Cardiac ventricle fibroblast (primary cell): ENCODE data around the gene FHL2. TPM values are rescaled to one million over a fixed set of nuclear protein-coding genes. Genes with fewer than 3 reads are reported as not detected.

Source experiments
- total RNA-seq: library from RNA; depleted of rRNA; stranded (reverse); fragments of >200 nt; gene quantifications from 2 replicates; pipeline ENCODE4 v1.2.3, GENCODE V29; 2015

Gene FHL2
- 48.7 and 65.5 TPM in 2 replicates for total RNA-seq

GRCh38 chr2:105398336-105399206 lies at the start of gene FHL2:
Gene FHL2, minus strand, starts transcription at chr2:105399051. Its CDS starts 12,535 bp downstream, at chr2:105386516.

GRCh38 chr2:105337122-105338019 lies 61.5 kb downstream of the FHL2 start, which contains the start of gene C2orf49:
Gene C2orf49, plus strand, starts transcription at chr2:105337540. Its CDS starts 48 bp downstream, at chr2:105337588.

GRCh38 chr2:105329561-105330495 lies 69.0 kb downstream of the FHL2 start, which contains the start of gene TGFBRAP1:
Gene TGFBRAP1, minus strand, starts transcription at chr2:105329735. Its CDS starts 21,434 bp downstream, at chr2:105308301.

Other genes with a start within 250 kb of the FHL2 start
- gene GPR45, start 157.3 kb downstream of the FHL2 start, total RNA-seq, result not detected in 2 replicates
- gene TGFBRAP1, start 69.3 kb downstream of the FHL2 start, total RNA-seq, result 11.6 and 12.1 TPM in 2 replicates
- 15.2 and 22.6 TPM in 2 replicates for gene C2orf49, start 61.5 kb downstream of the FHL2 start, total RNA-seq